SH-SY5Y (cell line): ENCODE results near the gene RAB8A.

Experiments
- GATA2 ChIP-seq: IDR thresholded peaks from 2 replicates; pipeline ENCODE4 v1.6.1; 2011; ENCODE audit warnings: mild to moderate bottlenecking, low read depth, low read length
- GATA3 ChIP-seq: IDR thresholded peaks from 2 replicates; pipeline ENCODE4 v1.6.1; 2011; ENCODE audit warnings: low read depth, mild to moderate bottlenecking, low read length, moderate library complexity

- TF ChIP-seq GATA2 = no peak
- no peak for TF ChIP-seq GATA3
These were observed 7.0 kb upstream of the RAB8A start for GRCh38 chr19:16104722-16105121.
